K562 (cell line): ENCODE data around the gene KIF5A. TPM values are rescaled to one million over a fixed set of nuclear protein-coding genes. Genes with fewer than 3 reads are reported as not detected.

ENCODE experiments used
- ATAC-seq: fragments of 200-7000 bp; cut with Tn5 transposase; 3 replicates; pipeline ENCODE4 v1.9.1; 2020; ENCODE audit warnings: moderate library complexity
- BruUV-seq: library from RNA; stranded (reverse); fragments of 400-500 nt; replicated peaks from 2 replicates; lab custom pipeline; 2021; lab: Mats Ljungman, UMichigan
- CTCF ChIA-PET: fragments of 300-600 bp; formaldehyde crosslinking; extraction: SDS; loops from one replicate; lab custom pipeline; 2021; ENCODE audit warnings: low intra/inter-chr PET ratio; lab: Yijun Ruan, JAX
- POLR2A ChIA-PET: fragments of 300-600, 350-650 bp; sonication (Branson Sonifier 250); formaldehyde crosslinking; extraction: SDS; loops from one replicate; lab custom pipeline; 2021; ENCODE audit warnings: antibody characterized with exemption, inconsistent platforms; lab: Yijun Ruan, JAX
- DNase-seq, 4 experiments: peaks; one replicate each; pipeline versions ENCODE4 v3.0.0 to v3.0.0-alpha.2; 2011 to 2018; ENCODE audit warnings: low spot score in 3 of 4, mixed read lengths in 3 of 4; ENCODE audit errors: extremely low read depth in 1 of 4
- FAIRE-seq: peaks from 2 replicates; lab custom pipeline; 2011; peaks lifted over from hg19 to GRCh38; lab: Jason Lieb, UNC
- H2AFZ ChIP-seq: 2 replicates; pipeline ENCODE4 v1.6.0; 2011; ENCODE audit warnings: low read depth, low read length, control low read depth, inconsistent platforms
- H3K27ac ChIP-seq: fragments of 200-600 bp; 3 replicates; pipeline ENCODE4 v1.8.0; 2011; ENCODE audit warnings: low read depth, mild to moderate bottlenecking, control low read depth, inconsistent platforms, low read length, moderate library complexity, mixed read lengths; ENCODE audit errors: extremely low read depth
- H3K27me3 ChIP-seq, 2 experiments: fragments of 300-600 bp in 1 of 2; 2 replicates in 1 of 2; 3 replicates in 1 of 2; pipeline versions ENCODE4 v1.6.0 to v1.8.0; 2011; ENCODE audit warnings: inconsistent platforms in 2 of 2, low read length in 2 of 2, mild to moderate bottlenecking in 1 of 2, mixed read lengths in 1 of 2, moderate library complexity in 1 of 2; ENCODE audit not compliant: control insufficient read depth in 2 of 2, insufficient read depth in 2 of 2
- H3K36me3 ChIP-seq: fragments of 300-600 bp; 3 replicates; pipeline ENCODE4 v1.8.0; 2011; ENCODE audit warnings: mild to moderate bottlenecking, low read length, inconsistent platforms; ENCODE audit not compliant: control insufficient read depth, insufficient read depth
- H3K4me1 ChIP-seq, 2 experiments: fragments of 200-600 bp in 1 of 2; replicated peaks in 1 of 2; 2 replicates in 1 of 2; 3 replicates in 1 of 2; pipeline versions ENCODE4 v1.5.1 to v1.8.0; 2011; ENCODE audit warnings: inconsistent platforms in 2 of 2, low read length in 2 of 2, mild to moderate bottlenecking in 1 of 2, mixed read lengths in 1 of 2, moderate library complexity in 1 of 2; ENCODE audit not compliant: control insufficient read depth in 2 of 2, insufficient read depth in 2 of 2
- H3K4me2 ChIP-seq: 2 replicates; pipeline ENCODE4 v1.6.1; 2011; ENCODE audit warnings: low read length, control low read depth, inconsistent platforms, mixed read lengths; ENCODE audit not compliant: insufficient read depth
- H3K4me3 ChIP-seq: fragments of 200-600 bp; sonication (generic), shearing (Covaris generic); 2 replicates; pipeline ENCODE4 v1.5.1; 2016; ENCODE audit warnings: control low read depth, inconsistent platforms
- H3K79me2 ChIP-seq: fragments of 200-600 bp; 3 replicates; pipeline ENCODE4 v1.8.0; 2011; ENCODE audit warnings: low read length, inconsistent platforms; ENCODE audit not compliant: control insufficient read depth, insufficient read depth
- H3K9ac ChIP-seq, 2 experiments: 2 replicates each; pipeline versions ENCODE4 v1.6.0 to v1.6.1; 2011; ENCODE audit warnings: low read depth in 2 of 2, low read length in 2 of 2, control low read depth in 1 of 2, inconsistent platforms in 1 of 2, mild to moderate bottlenecking in 1 of 2, mixed read lengths in 1 of 2; ENCODE audit not compliant: insufficient read depth in 1 of 2
- H3K9me1 ChIP-seq: one replicate; pipeline ENCODE4 v1.6.0; 2011; ENCODE audit warnings: inconsistent platforms, mild to moderate bottlenecking, low read length, moderate library complexity; ENCODE audit not compliant: control insufficient read depth, insufficient read depth
- H3K9me3 ChIP-seq: replicated peaks from 2 replicates; pipeline ENCODE4 v1.5.1; 2011; ENCODE audit warnings: low read depth, low read length, inconsistent platforms; ENCODE audit not compliant: control insufficient read depth, insufficient read depth
- H4K20me1 ChIP-seq: replicated peaks from 2 replicates; pipeline ENCODE4 v1.6.1; 2011; ENCODE audit warnings: low read length, inconsistent platforms, mixed read lengths; ENCODE audit not compliant: control insufficient read depth, insufficient read depth
- CHD1 ChIP-seq: fragments of 200-600 bp; sonication (generic); IDR thresholded peaks from one replicate; pipeline ENCODE4 v1.6.1; 2012; ENCODE audit warnings: mild to moderate bottlenecking, moderate library complexity, low read length, inconsistent platforms
- ELF4 ChIP-seq: fragments of 450-650 bp; formaldehyde crosslinking; IDR thresholded peaks from 2 replicates; pipeline ENCODE4 v1.4.0; 2022; ENCODE audit warnings: missing genetic modification characterization
- MTA2 ChIP-seq: fragments of 450-650 bp; IDR thresholded peaks from 2 replicates; pipeline ENCODE4 v1.6.1; 2016; ENCODE audit warnings: low read depth
- PML ChIP-seq: IDR thresholded peaks from 2 replicates; pipeline ENCODE4 v1.6.1; 2012; ENCODE audit warnings: low read length, inconsistent platforms
- POLR2A ChIP-seq: fragments of 450-650 bp; conservative IDR thresholded peaks from 2 replicates; pipeline ENCODE4 v1.6.1; 2016
- POLR2B ChIP-seq: fragments of 450-650 bp; IDR thresholded peaks from 2 replicates; pipeline ENCODE4 v1.6.1; 2018; ENCODE audit warnings: low read depth; ENCODE audit not compliant: partially characterized antibody
- PRMT5 ChIP-seq: sonication (generic); formaldehyde crosslinking; IDR thresholded peaks from 2 replicates; pipeline ENCODE4 v1.5.0; 2020; ENCODE audit warnings: missing genetic modification reagents
- RAD51 ChIP-seq: fragments of 450-650 bp; IDR thresholded peaks from 2 replicates; pipeline ENCODE4 v1.7.1; 2016; ENCODE audit warnings: low read depth, mild to moderate bottlenecking, borderline replicate concordance
- RCOR1 ChIP-seq, 2 experiments: IDR thresholded peaks; 2 replicates each; pipeline ENCODE4 v1.6.1; 2012; ENCODE audit warnings: low read depth in 2 of 2, low read length in 2 of 2, borderline replicate concordance in 1 of 2, improper control_type of control experiment in 1 of 2
- SNRNP70 ChIP-seq: fragments of 200-400 bp; formaldehyde crosslinking; optimal IDR thresholded peaks from 2 replicates; pipeline ENCODE3; 2017; ENCODE audit warnings: low read depth, low read length
- TCF7 ChIP-seq: sonication (generic); IDR thresholded peaks from 2 replicates; pipeline ENCODE4 v1.6.1; 2016; ENCODE audit warnings: antibody characterized with exemption, borderline replicate concordance
- TEAD4 ChIP-seq, 2 experiments: sonication (generic) in 1 of 2; formaldehyde crosslinking in 1 of 2; IDR thresholded peaks; 2 replicates each; pipeline versions ENCODE4 v1.6.1 to v1.8.0; 2012 to 2022; ENCODE audit warnings: borderline replicate concordance in 1 of 2, inconsistent platforms in 1 of 2, low read length in 1 of 2, mild to moderate bottlenecking in 1 of 2, missing genetic modification reagents in 1 of 2
- ZNF175 ChIP-seq: fragments of 200-800 bp; sonication (Bioruptor generic); IDR thresholded peaks from 2 replicates; pipeline ENCODE4 v1.6.1; 2016; ENCODE audit warnings: low read depth, mild to moderate bottlenecking, missing genetic modification characterization, missing compliant biosample characterization
- ZSCAN32 ChIP-seq: fragments of 450-650 bp; formaldehyde crosslinking; IDR thresholded peaks from 2 replicates; pipeline ENCODE4 v1.4.0; 2020; ENCODE audit warnings: mild to moderate bottlenecking, moderate library complexity
- WGBS: fragments of 100-300 bp; shearing (Covaris generic); methylation state at CpG from one replicate; pipeline ENCODE4 v1.1.6; 2016; ENCODE audit warnings: low coverage, mixed read lengths; ENCODE audit not compliant: insufficient coverage; ENCODE audit errors: missing lambda C conversion rate; 5-methylcytosine and 5-hydroxymethylcytosine counted together
- in situ Hi-C: fragments of 300-500 bp; cut with MboI; formaldehyde crosslinking; loops from 4 replicates; pipeline ENCODE4 v1.15.0; 2018; ENCODE audit warnings: inconsistent platforms, mixed read lengths
- intact Hi-C: fragments of 100-400 bp; cut with micrococcal nuclease; formaldehyde crosslinking; loops from 2 replicates; pipeline ENCODE4 v1.14.2; 2022
- polyA plus RNA-seq, 8 experiments: library from polyadenylated mRNA; depleted of rRNA in 4 of 8; stranded (reverse) in 5 of 8; unstranded in 3 of 8; fragments of >200 nt; fragmentation: Nextera tagmentation in 2 of 8; fragmentation: Illumina TruSeq in 1 of 8; extraction: Ambion mirVana in 2 of 8; extraction: Trizol in 1 of 8; gene quantifications; 2 replicates each; pipeline versions ENCODE4 v1.2.1 to v1.2.3, GENCODE V29; 2011 to 2014; ENCODE audit warnings: inconsistent platforms in 1 of 8, missing spikeins in 1 of 8
- total RNA-seq, 7 experiments: library from RNA; depleted of rRNA in 6 of 7; stranded (reverse); fragments of >200 nt in 6 of 7; fragmentation: Illumina TruSeq in 2 of 7; extraction: Trizol in 2 of 7; gene quantifications; 2 replicates each; pipeline versions ENCODE4 v1.2.1 to v1.2.3, GENCODE V29; 2011 to 2021; ENCODE audit warnings: low replicate concordance in 1 of 7
- TF ChIP-seq, protein P1 (sequence below), 2 experiments: fragments of 150-350 bp in 1 of 2; IDR thresholded peaks; 2 replicates each; pipeline ENCODE4 v1.6.1; 2012 to 2016; ENCODE audit warnings: low read depth in 2 of 2, low read length in 2 of 2, mild to moderate bottlenecking in 1 of 2, moderate library complexity in 1 of 2
- TF ChIP-seq, protein P2 (sequence below): fragments of 250-450 bp; sonication (Bioruptor Pico); IDR thresholded peaks from 2 replicates; pipeline ENCODE4 v1.5.0; 2021; ENCODE audit warnings: mild to moderate bottlenecking, moderate library complexity

Gene KIF5A
- total and polyA plus RNA-seq, 9 of the 15 experiments (the other 6 are each of a cell fraction or from before 2014, with no cell fraction given) = 3.4 to 17.7 (median 8.0) TPM

DNA sequence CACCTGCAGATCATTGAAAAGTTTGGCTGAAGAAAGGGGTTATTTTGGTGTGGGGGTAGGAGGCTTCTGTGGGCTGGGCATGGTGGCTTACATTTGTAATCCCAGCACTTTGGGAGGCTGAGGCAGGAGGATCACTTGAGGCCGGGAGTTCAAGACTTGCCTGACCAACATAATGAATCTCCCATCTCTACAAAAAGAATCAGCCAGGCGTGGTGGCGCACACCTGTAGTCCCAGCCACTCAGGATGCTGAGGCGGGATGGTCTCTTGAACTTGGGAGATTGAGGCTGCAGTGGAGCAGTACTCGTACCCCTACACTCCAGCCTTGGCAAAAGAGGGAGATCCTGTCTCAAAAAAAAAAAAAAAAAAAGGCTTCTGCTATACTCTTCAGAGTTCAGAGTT, 36.6 kb upstream of the KIF5A start:
- Histone ChIP-seq H3K36me3 (peaks cover 86% of the 10 kb centered on the region), H3K27ac (no peak overlapping the region), H3K4me1 (peaks cover 0 to 17% of the 10 kb centered on the region in 2 experiments; a peak in 4 of 5 replicates), H2AFZ (no peak overlapping the region), H3K4me3 (no peak overlapping the region), H3K27me3 (no peaks in the 10 kb centered on the region), H3K79me2 (peaks cover 20% of the 10 kb centered on the region), H3K4me2 (no peak overlapping the region), H3K9ac (no peak overlapping the region), H4K20me1 (peaks cover 32% of the 10 kb centered on the region), H3K9me3 (no peaks in the 10 kb centered on the region), H3K9me1 (peaks cover 7% of the 10 kb centered on the region)
- in situ Hi-C loops (no loop called here), intact Hi-C loops (no loop called here)
- ATAC-seq = no peak
- no peak for TF ChIP-seq ZNF175 (CRISPR knock-in tag)
- TF ChIP-seq, protein P1, sequence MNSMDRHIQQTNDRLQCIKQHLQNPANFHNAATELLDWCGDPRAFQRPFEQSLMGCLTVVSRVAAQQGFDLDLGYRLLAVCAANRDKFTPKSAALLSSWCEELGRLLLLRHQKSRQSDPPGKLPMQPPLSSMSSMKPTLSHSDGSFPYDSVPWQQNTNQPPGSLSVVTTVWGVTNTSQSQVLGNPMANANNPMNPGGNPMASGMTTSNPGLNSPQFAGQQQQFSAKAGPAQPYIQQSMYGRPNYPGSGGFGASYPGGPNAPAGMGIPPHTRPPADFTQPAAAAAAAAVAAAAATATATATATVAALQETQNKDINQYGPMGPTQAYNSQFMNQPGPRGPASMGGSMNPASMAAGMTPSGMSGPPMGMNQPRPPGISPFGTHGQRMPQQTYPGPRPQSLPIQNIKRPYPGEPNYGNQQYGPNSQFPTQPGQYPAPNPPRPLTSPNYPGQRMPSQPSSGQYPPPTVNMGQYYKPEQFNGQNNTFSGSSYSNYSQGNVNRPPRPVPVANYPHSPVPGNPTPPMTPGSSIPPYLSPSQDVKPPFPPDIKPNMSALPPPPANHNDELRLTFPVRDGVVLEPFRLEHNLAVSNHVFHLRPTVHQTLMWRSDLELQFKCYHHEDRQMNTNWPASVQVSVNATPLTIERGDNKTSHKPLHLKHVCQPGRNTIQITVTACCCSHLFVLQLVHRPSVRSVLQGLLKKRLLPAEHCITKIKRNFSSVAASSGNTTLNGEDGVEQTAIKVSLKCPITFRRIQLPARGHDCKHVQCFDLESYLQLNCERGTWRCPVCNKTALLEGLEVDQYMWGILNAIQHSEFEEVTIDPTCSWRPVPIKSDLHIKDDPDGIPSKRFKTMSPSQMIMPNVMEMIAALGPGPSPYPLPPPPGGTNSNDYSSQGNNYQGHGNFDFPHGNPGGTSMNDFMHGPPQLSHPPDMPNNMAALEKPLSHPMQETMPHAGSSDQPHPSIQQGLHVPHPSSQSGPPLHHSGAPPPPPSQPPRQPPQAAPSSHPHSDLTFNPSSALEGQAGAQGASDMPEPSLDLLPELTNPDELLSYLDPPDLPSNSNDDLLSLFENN (IDR thresholded peaks at IDR 0.05; ENCODE audit: low read depth in 2 of 2, low read length in 2 of 2) = no peak
- TF ChIP-seq RAD51 = no peak
- TF ChIP-seq RCOR1 (IDR thresholded peaks at IDR 0.05; ENCODE audit: borderline replicate concordance in 1 of 2, low read depth in 2 of 2, low read length in 2 of 2) = no peak
- TF ChIP-seq, protein P2, sequence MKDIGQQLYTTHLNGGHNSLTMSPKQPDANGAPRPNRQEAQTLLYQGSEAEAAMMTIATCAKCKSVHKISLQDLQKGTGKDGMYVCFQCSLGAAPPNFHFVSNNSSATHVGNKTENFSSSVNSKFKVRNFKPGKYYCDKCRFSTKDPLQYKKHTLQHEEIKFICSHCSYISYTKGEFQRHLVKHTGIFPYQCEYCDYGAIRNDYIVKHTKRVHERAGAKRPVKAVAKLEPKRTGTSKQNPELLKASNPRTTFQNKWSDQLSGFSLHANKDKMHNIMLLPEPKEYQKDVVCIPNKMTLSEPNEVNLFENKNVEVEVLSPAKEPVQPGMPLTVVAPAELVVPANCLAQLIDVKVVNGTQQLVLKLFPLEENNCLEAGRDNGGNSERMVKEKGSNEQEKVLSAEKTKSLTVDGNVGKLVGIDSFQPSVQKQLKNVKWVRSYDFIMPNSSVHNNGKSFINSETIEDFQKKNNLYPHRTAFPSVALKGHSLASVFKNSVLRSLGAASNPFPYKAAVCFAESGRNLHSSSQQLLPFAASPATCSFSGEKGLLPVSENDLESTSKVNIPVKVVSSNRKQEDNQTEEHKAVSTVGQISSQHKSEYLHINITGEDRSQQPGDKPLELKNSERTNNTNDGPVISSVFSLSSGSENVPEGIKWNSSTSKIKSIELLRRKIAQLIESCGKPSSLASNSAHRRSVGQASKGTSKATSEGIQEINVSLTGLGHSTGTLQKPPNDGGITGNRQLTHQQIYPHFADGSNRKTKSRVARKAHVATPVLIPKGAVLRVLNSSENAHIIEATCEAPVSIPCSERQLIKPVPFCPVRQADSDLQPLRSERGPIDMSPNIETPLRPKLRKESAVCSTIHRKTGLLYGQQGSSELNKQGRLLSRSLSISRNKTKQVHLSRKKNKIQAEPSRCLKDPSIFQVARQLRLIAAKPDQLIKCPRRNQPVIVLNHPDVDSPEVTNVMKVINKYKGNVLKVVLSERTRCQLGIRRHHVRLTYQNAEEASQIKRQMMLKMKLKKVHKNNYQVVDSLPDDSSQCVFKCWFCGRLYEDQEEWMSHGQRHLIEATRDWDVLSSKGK (CRISPR knock-in tag) = no peak
- no peak for TF ChIP-seq TCF7
- no peak for TF ChIP-seq MTA2
- TF ChIP-seq PRMT5 = no peak
- peak; percentile 12; the same call in 1 of the 2 replicates for TF ChIP-seq POLR2A
- TF ChIP-seq POLR2B = peak; percentile 15
- TF ChIP-seq ZSCAN32 (CRISPR knock-in tag) = no peak
- TF ChIP-seq ELF4 = 0 out of 2 replicates have a peak, but pooled peaks have one; percentile 10
- no peak for TF ChIP-seq CHD1
- TF ChIP-seq SNRNP70 = no peak
- no peak for TF ChIP-seq PML
- no peak for TF ChIP-seq TEAD4 (IDR thresholded peaks at IDR 0.05; ENCODE audit: low read length)
- TF ChIP-seq TEAD4 (CRISPR knock-in tag; IDR thresholded peaks at IDR 0.05; ENCODE audit: borderline replicate concordance) = no peak
- POLR2A ChIA-PET = interaction anchor here (0.6 to 10.1 kb wide), 4 partner anchors 9 to 237 kb away, joined by 3 to 184 read pairs (median 4); no protein-coding TSS in a partner anchor
- CTCF ChIA-PET = no interaction called here
- no TSS peak for BruUV-seq
- WGBS = 91% methylated on average over 5 of the region's 5 CpGs
- no peak for DNase-seq
- FAIRE-seq = no peak
